Measurements from ENCODE around the gene SEM1.

DNA sequence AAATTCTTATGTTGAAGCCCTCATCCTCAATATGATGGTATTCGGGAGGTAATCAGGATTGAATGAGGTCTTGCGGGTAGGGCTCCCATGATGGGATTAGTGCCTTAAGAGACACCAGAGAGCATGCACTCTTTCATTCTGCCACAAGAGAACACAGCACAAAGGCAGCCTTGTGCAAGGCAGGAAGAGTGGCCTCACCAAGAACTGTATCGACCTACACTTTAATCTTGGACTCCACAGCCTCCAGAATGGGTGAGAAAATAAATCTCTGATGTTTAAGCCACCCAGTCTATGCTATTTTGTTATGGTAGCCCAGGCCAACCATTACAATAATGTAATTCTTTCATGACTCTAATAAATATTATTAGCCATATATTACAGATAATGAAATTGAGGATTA is 8.4 kb downstream of the SEM1 start:
- TF ChIP-seq POLR2A (IDR thresholded peaks at IDR 0.05; ENCODE audit: low read length), result no peak
- no peak for TF ChIP-seq GATA1 (IDR thresholded peaks at IDR 0.05; ENCODE audit: low read depth, low read length)

All from erythroblast (primary cell).